ENCODE data around the gene KIF26A. TPM values are rescaled to one million over a fixed set of nuclear protein-coding genes. Genes with fewer than 3 reads are reported as not detected.

Gene KIF26A
- total and polyA plus RNA-seq, 2 of the 4 experiments (the other 2 are of a cell fraction), result not detected

DNA sequence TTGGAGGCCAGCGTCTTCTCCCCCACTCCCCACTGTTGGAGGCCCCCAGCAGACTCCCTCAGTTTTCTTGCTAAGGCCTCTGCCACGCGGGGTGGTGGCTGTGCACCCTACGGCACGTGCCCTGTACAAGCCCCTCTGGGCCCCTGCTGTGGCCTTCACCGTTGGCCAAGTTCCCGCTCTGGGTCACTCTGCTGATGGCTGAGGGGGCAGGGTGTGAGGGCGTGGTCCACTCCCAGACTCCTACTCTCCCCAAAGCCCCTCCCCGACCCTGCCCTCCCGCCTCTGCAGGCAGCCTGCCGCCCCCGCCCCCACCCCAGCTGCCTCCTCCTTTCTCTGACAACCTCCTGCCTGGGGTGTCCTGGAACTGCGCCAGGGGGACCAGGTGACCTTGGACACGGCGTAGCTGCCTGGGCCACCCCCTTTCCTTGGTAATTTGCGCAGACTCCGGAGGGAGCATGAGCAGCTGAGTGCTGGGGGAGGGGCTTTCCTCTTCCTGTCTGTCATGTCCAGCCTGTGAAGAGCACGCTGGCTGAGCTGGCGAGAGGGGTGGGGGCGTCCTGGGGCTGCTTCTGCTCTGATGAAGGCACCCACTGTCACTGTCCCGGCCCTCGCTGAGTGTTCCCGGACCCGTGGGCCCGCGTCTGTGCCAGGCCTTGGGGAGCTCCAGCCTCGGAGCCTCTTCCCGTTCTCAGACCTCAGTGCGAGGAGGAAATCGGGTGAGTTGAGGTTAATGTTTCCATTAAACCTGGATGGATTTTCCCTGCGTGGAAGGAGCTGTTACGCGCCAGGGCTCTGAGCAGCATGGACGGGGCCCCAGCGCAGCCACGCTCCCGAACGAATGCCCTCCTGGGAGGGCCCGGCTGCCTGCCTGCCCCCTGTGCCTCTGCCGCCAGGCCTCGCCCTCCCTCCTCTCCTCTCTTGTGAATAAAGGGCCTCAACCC lies 85.0 kb downstream of the KIF26A start:
- no peak overlapping the region for H4K5ac ChIP-seq (ENCODE audit: low read depth, low read length)
- ChIA-PET CTCF (no interaction called here), POLR2A (ENCODE audit: unreplicated experiment) (no interaction called here)
- H3K79me1 ChIP-seq (ENCODE audit: low read depth in 1 of 2, low read length in 2 of 2), result no peaks in the 10 kb centered on the region
- no peak overlapping the region for H4K8ac ChIP-seq (ENCODE audit: low read depth in 2 of 2, low read length in 2 of 2)
- no peak overlapping the region for H3K14ac ChIP-seq (replicated peaks; ENCODE audit: low read depth, low read length)
- no peak overlapping the region for H2AK9ac ChIP-seq (replicated peaks; ENCODE audit: low read depth, low read length, poor library complexity)
- no peak overlapping the region for H3K9ac ChIP-seq (ENCODE audit: low read depth, low read length)
- no peaks in the 10 kb centered on the region for H3K4me1 ChIP-seq (ENCODE audit: control insufficient read depth, insufficient read depth, low read length)
- H3K36me3 ChIP-seq (ENCODE audit: control insufficient read depth, insufficient read depth, low read length), result no peaks in the 10 kb centered on the region
- no peak overlapping the region for H3K4me2 ChIP-seq (ENCODE audit: low read depth, low read length)
- H2BK20ac ChIP-seq (ENCODE audit: low read depth, low read length), result no peak overlapping the region
- no peak for ATAC-seq (ENCODE audit: low read depth)
- H3K56ac ChIP-seq (ENCODE audit: extremely low read depth, insufficient read depth, low read length), result no peak overlapping the region
- H3K9me3 ChIP-seq (ENCODE audit: control insufficient read depth, insufficient read depth, low read length), result peaks cover 64% of the 10 kb centered on the region
- no peak overlapping the region for H2BK120ac ChIP-seq (ENCODE audit: low read depth, low read length)
- H3K23ac ChIP-seq (ENCODE audit: low read depth, low read length), result no peak overlapping the region
- no peak overlapping the region for H2BK5ac ChIP-seq (ENCODE audit: low read depth, low read length, poor library complexity, severe bottlenecking)
- no peak for DNase-seq
- no peak overlapping the region for H2AFZ ChIP-seq (replicated peaks; ENCODE audit: low read length, poor library complexity)
- in situ Hi-C loops (cut with MboI; ENCODE audit: low sequenced_read_pairs), result no loop called here
- WGBS, 2 experiments (ENCODE audit: extremely low coverage in 2 of 2, insufficient read length in 1 of 2), result 19% methylated on average over 8 of the region's 41 CpGs; no CpG with 5 or more reads in 1 of the 2 experiments
- H3K9me1 ChIP-seq (ENCODE audit: insufficient read depth, low read length), result no peaks in the 10 kb centered on the region
- no peaks in the 10 kb centered on the region for H4K20me1 ChIP-seq (ENCODE audit: insufficient read depth, low read length)
- intact Hi-C loops (cut with micrococcal nuclease), result no loop called here
- BruUV-seq (replicated peaks), result no TSS peak
- dilution Hi-C loops (cut with HindIII; ENCODE audit: low sequenced_read_pairs, unreplicated experiment), result no loop called here
- H3K4me3 ChIP-seq (ENCODE audit: insufficient read depth, low read depth, low read length), result no peak overlapping the region
- H3K4ac ChIP-seq (ENCODE audit: low read depth, low read length), result no peak overlapping the region
- H3K18ac ChIP-seq (ENCODE audit: low read depth, low read length), result no peak overlapping the region
- H3K27ac ChIP-seq (ENCODE audit: insufficient read depth, low read length), result no peak overlapping the region
- H4K91ac ChIP-seq (ENCODE audit: insufficient read depth, low read depth, low read length), result no peak overlapping the region
- no peak overlapping the region for H2AK5ac ChIP-seq (ENCODE audit: low read depth, low read length)
- no peak overlapping the region for H2BK15ac ChIP-seq (ENCODE audit: low read depth, low read length)
- no peaks in the 10 kb centered on the region for H3K27me3 ChIP-seq (ENCODE audit: control insufficient read depth, insufficient read depth, low read length)
- TF ChIP-seq MAFK (IDR thresholded peaks at IDR 0.05; ENCODE audit: low read depth, low read length) (no peak), CEBPB (IDR thresholded peaks at IDR 0.05; ENCODE audit: low read depth, low read length) (no peak), MAZ (IDR thresholded peaks at IDR 0.05; ENCODE audit: borderline replicate concordance, low read depth, low read length) (no peak), FOS (IDR thresholded peaks at IDR 0.05; ENCODE audit: low read depth, low read length) (no peak), RCOR1 (IDR thresholded peaks at IDR 0.05; ENCODE audit: insufficient replicate concordance, low read length) (no peak), RAD21 (IDR thresholded peaks at IDR 0.05; ENCODE audit: low read length) (no peak), MXI1 (IDR thresholded peaks at IDR 0.05; ENCODE audit: borderline replicate concordance, low read depth, low read length) (no peak), BHLHE40 (IDR thresholded peaks at IDR 0.05; ENCODE audit: low read depth, low read length) (no peak)
- TF ChIP-seq, protein P1, sequence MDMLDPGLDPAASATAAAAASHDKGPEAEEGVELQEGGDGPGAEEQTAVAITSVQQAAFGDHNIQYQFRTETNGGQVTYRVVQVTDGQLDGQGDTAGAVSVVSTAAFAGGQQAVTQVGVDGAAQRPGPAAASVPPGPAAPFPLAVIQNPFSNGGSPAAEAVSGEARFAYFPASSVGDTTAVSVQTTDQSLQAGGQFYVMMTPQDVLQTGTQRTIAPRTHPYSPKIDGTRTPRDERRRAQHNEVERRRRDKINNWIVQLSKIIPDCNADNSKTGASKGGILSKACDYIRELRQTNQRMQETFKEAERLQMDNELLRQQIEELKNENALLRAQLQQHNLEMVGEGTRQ (IDR thresholded peaks at IDR 0.05; ENCODE audit: low read depth, low read length), result no peak

All from IMR-90 (cell line).